CD14-positive monocyte (primary cell): ENCODE measurements around the gene SHTN1. TPM values are rescaled to one million over a fixed set of nuclear protein-coding genes. Genes with fewer than 3 reads are reported as not detected.

Source experiments
- DNase-seq, 3 donors: peaks; one replicate each; pipeline ENCODE4 v3.0.0-alpha.2; 2011 to 2022
- H2AFZ ChIP-seq: 2 replicates; pipeline ENCODE4 v1.6.0; 2012; ENCODE audit warnings: mild to moderate bottlenecking, low read depth, low read length, inconsistent platforms; ENCODE audit not compliant: insufficient read depth, poor library complexity, severe bottlenecking
- H3K27ac ChIP-seq, 2 donors: 1 replicate in 1 of 2; 2 replicates in 1 of 2; pipeline ENCODE4 v1.5.1; 2012 to 2013; ENCODE audit warnings: low read length in 2 of 2, control low read depth in 1 of 2, inconsistent platforms in 1 of 2, low read depth in 1 of 2, mild to moderate bottlenecking in 1 of 2
- H3K27me3 ChIP-seq, 2 donors: one replicate each; pipeline versions ENCODE4 v1.6.0 to v1.6.1; 2011 to 2013; ENCODE audit warnings: low read length in 2 of 2; ENCODE audit not compliant: control insufficient read depth in 2 of 2, insufficient read depth in 2 of 2
- H3K36me3 ChIP-seq, 2 donors: replicated peaks in 1 of 2; 1 replicate in 1 of 2; 2 replicates in 1 of 2; pipeline versions ENCODE4 v1.5.1 to v1.6.1; 2012 to 2013; ENCODE audit warnings: low read length in 2 of 2, control low read depth in 1 of 2, inconsistent platforms in 1 of 2, mild to moderate bottlenecking in 1 of 2; ENCODE audit not compliant: insufficient read depth in 2 of 2, control insufficient read depth in 1 of 2
- H3K4me1 ChIP-seq, 2 donors: 1 replicate in 1 of 2; 2 replicates in 1 of 2; pipeline versions ENCODE4 v1.5.1 to v1.6.1; 2012 to 2013; ENCODE audit warnings: low read length in 2 of 2, control low read depth in 1 of 2, inconsistent platforms in 1 of 2, mild to moderate bottlenecking in 1 of 2, moderate library complexity in 1 of 2; ENCODE audit not compliant: insufficient read depth in 2 of 2, control insufficient read depth in 1 of 2
- H3K4me2 ChIP-seq: replicated peaks from 2 replicates; pipeline ENCODE3; 2012; ENCODE audit warnings: low read length, moderate library complexity, mild to moderate bottlenecking; ENCODE audit not compliant: poor library complexity, severe bottlenecking; ENCODE audit errors: extremely low read depth
- H3K4me3 ChIP-seq, 3 experiments: fragments of 200-600 bp in 1 of 3; sonication (generic) in 1 of 3; replicated peaks in 1 of 3; 1 replicate in 2 of 3; 2 replicates in 1 of 3; pipeline ENCODE4 v1.5.1; 2011 to 2013; ENCODE audit warnings: low read length in 3 of 3, mild to moderate bottlenecking in 3 of 3, control low read depth in 2 of 3, low read depth in 2 of 3, inconsistent platforms in 1 of 3, moderate library complexity in 1 of 3
- H3K79me2 ChIP-seq: 2 replicates; pipeline ENCODE4 v1.6.0; 2012; ENCODE audit warnings: mild to moderate bottlenecking, control low read depth, inconsistent platforms, low read length, moderate library complexity; ENCODE audit not compliant: insufficient read depth
- H3K9ac ChIP-seq: 2 replicates; pipeline ENCODE4 v1.6.0; 2017; ENCODE audit warnings: low read length, mild to moderate bottlenecking; ENCODE audit not compliant: insufficient read depth, poor library complexity, severe bottlenecking
- H3K9me3 ChIP-seq, 2 donors: replicated peaks in 1 of 2; 1 replicate in 1 of 2; 2 replicates in 1 of 2; pipeline versions ENCODE4 v1.5.1 to v1.6.1; 2012 to 2013; ENCODE audit warnings: low read length in 2 of 2, control low read depth in 1 of 2; ENCODE audit not compliant: control insufficient read depth in 1 of 2, insufficient read depth in 1 of 2
- H4K20me1 ChIP-seq: 2 replicates; pipeline ENCODE4 v1.6.0; 2012; ENCODE audit warnings: mild to moderate bottlenecking, low read length, control low read depth, moderate library complexity; ENCODE audit not compliant: insufficient read depth
- H3K27ac Mint-ChIP-seq, 7 donors: one replicate each; pipeline ENCODE4 v1.8.0; 2020; ENCODE audit warnings: mild to moderate bottlenecking in 7 of 7, mixed read lengths in 7 of 7, moderate library complexity in 6 of 7, inconsistent platforms in 2 of 7
- H3K27me3 Mint-ChIP-seq, 3 donors: one replicate each; pipeline ENCODE4 v1.8.0; 2021 to 2022; ENCODE audit warnings: low read depth in 3 of 3, mild to moderate bottlenecking in 3 of 3, mixed read lengths in 3 of 3, moderate library complexity in 3 of 3, inconsistent platforms in 1 of 3
- H3K36me3 Mint-ChIP-seq, 2 donors: one replicate each; pipeline ENCODE4 v1.8.0; 2020; ENCODE audit warnings: mixed read lengths in 2 of 2, inconsistent platforms in 1 of 2, mild to moderate bottlenecking in 1 of 2
- H3K4me1 Mint-ChIP-seq: one replicate; pipeline ENCODE4 v1.8.0; 2020; ENCODE audit warnings: mild to moderate bottlenecking, mixed read lengths
- H3K4me3 Mint-ChIP-seq, 2 donors: one replicate each; pipeline ENCODE4 v1.8.0; 2020; ENCODE audit warnings: mild to moderate bottlenecking in 2 of 2, mixed read lengths in 2 of 2, moderate library complexity in 1 of 2
- H3K9me3 Mint-ChIP-seq, 7 donors: one replicate each; pipeline ENCODE4 v1.8.0; 2020 to 2022; ENCODE audit warnings: mixed read lengths in 7 of 7, mild to moderate bottlenecking in 6 of 7, moderate library complexity in 6 of 7, inconsistent platforms in 2 of 7
- WGBS: methylation state at CpG from one replicate; pipeline ENCODE4 v1.1.5; 2013; ENCODE audit warnings: missing lambda C conversion rate; ENCODE audit not compliant: insufficient coverage; 5-methylcytosine and 5-hydroxymethylcytosine counted together
- intact Hi-C, 2 donors: fragments of 100-400 bp; cut with micrococcal nuclease; formaldehyde crosslinking; loops; one replicate each; pipeline versions ENCODE4 v1.15.0 to v1.15.1; 2023
- polyA plus RNA-seq, 3 donors: library from polyadenylated mRNA; depleted of rRNA in 1 of 3; unstranded in 2 of 3; stranded (reverse) in 1 of 3; fragments of 300-500 nt in 2 of 3; fragments of >200 nt in 1 of 3; fragmentation: Illumina TruSeq in 2 of 3; gene quantifications; 1 replicate in 2 of 3; 2 replicates in 1 of 3; pipeline ENCODE4 v1.2.3, GENCODE V29; 2012 to 2021
- TF ChIP-seq, protein P1 (sequence below): fragments of 200-600 bp; IDR thresholded peaks from one replicate; pipeline ENCODE4 v1.8.0; 2022; ENCODE audit warnings: antibody characterized with exemption, mild to moderate bottlenecking

Gene SHTN1
- polyA plus RNA-seq, 3 donors: 14.4 to 22.6 (median 14.9) TPM

DNA sequence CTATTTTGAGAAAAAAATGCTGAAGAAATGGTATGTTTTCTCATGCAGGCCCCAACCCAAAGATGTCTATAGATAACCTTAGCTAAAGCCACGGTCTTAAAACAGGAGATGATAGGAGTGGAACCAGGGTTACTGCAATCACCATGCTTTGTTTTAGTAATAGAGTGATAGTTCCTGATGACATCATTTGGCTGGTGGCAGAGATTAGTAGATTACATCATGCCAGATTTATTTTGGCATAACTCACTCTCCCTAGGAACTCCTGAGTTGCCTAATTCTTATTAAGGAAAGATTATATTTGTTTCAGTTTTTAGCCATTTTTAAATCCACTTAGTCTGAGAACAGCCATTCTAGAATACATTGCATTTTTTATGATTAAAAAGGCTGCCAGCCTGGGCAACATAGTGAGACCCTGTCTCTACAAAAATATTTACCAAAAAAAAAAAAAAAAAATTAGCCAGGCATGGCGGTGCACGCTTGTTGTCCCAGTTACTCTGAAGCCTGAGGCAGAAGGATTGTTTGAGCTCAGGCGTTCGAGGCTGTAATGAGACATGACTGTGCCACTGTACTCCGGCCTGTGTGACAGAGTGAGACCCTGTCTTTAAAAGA lies 137.9 kb downstream of the SHTN1 start:
- no peak overlapping the region for H3K4me3 Mint-ChIP-seq
- 94% methylated on average over 3 of the region's 6 CpGs for WGBS
- Histone ChIP-seq H3K79me2 (no peaks in the 10 kb centered on the region), H3K27me3 (peaks cover 2% of the 10 kb centered on the region in 2 donors), H3K4me3 (no peak overlapping the region), H3K4me1 (no peaks in the 10 kb centered on the region), H3K36me3 (no peaks in the 10 kb centered on the region), H3K4me2 (no peak overlapping the region), H3K9ac (no peak overlapping the region), H4K20me1 (no peaks in the 10 kb centered on the region), H3K9me3 (no peaks in the 10 kb centered on the region), H2AFZ (no peak overlapping the region), H3K27ac (no peak overlapping the region)
- peaks cover 0 to 7% (median 0%) of the 10 kb centered on the region in 7 donors for H3K9me3 Mint-ChIP-seq
- H3K27ac Mint-ChIP-seq: no peak overlapping the region
- TF ChIP-seq, protein P1, sequence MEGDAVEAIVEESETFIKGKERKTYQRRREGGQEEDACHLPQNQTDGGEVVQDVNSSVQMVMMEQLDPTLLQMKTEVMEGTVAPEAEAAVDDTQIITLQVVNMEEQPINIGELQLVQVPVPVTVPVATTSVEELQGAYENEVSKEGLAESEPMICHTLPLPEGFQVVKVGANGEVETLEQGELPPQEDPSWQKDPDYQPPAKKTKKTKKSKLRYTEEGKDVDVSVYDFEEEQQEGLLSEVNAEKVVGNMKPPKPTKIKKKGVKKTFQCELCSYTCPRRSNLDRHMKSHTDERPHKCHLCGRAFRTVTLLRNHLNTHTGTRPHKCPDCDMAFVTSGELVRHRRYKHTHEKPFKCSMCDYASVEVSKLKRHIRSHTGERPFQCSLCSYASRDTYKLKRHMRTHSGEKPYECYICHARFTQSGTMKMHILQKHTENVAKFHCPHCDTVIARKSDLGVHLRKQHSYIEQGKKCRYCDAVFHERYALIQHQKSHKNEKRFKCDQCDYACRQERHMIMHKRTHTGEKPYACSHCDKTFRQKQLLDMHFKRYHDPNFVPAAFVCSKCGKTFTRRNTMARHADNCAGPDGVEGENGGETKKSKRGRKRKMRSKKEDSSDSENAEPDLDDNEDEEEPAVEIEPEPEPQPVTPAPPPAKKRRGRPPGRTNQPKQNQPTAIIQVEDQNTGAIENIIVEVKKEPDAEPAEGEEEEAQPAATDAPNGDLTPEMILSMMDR: no peak
- H3K4me1 Mint-ChIP-seq: no peaks in the 10 kb centered on the region
- DNase-seq: no peak
- intact Hi-C loops: no loop called here
- H3K36me3 Mint-ChIP-seq: no peaks in the 10 kb centered on the region
- H3K27me3 Mint-ChIP-seq: peaks cover 1 to 6% (median 6%) of the 10 kb centered on the region in 3 donors

DNA sequence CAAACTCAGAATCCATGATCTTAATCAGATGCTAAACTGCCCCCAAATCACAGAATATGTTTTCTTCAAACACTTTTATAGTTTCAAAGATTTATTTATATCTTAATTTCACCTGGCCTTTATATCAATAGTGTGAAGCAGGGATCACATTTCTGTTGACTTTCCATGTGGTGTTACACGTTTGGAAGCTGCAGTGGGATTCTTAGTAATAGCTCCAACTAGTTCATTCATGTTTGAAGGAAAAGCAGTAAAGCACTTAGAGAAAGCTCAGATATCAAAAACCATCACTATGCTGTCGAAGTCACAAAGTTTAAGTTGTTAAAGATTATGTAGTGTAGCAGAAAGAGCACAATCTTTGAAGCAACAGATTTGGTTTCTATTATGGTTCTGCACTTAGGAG lies 138.9 kb downstream of the SHTN1 start:
- Histone ChIP-seq H3K9ac (no peak overlapping the region), H3K27me3 (peaks cover 2% of the 10 kb centered on the region in 2 donors), H3K27ac (no peak overlapping the region), H3K4me2 (no peak overlapping the region), H3K36me3 (no peaks in the 10 kb centered on the region), H2AFZ (no peak overlapping the region), H3K4me3 (no peak overlapping the region), H3K4me1 (no peaks in the 10 kb centered on the region), H4K20me1 (no peaks in the 10 kb centered on the region), H3K9me3 (no peaks in the 10 kb centered on the region), H3K79me2 (no peaks in the 10 kb centered on the region)
- WGBS: no CpG with 5 or more reads among the region's 2 CpGs
- Mint-ChIP-seq H3K4me1 (no peaks in the 10 kb centered on the region), H3K27me3 (peaks cover 0 to 7% (median 6%) of the 10 kb centered on the region in 3 donors), H3K27ac (no peak overlapping the region), H3K36me3 (no peaks in the 10 kb centered on the region), H3K9me3 (peaks cover 0 to 5% (median 0%) of the 10 kb centered on the region in 7 donors), H3K4me3 (no peak overlapping the region)
- DNase-seq: no peak
- TF ChIP-seq, protein P1: no peak
- intact Hi-C loops: no loop called here
